ENCODE measurements around the gene ARHGEF10L. TPM values are rescaled to one million over a fixed set of nuclear protein-coding genes. Genes with fewer than 3 reads are reported as not detected.
"Not testable (repeated sequence)": the region's sequence is repeated elsewhere in the genome, so short reads cannot be mapped to it uniquely, and the experiment has no call there.

The ARHGEF10L gene
- 1.1 TPM for polyA plus RNA-seq (2012; ENCODE audit: low read depth, missing spikeins)

DNA sequence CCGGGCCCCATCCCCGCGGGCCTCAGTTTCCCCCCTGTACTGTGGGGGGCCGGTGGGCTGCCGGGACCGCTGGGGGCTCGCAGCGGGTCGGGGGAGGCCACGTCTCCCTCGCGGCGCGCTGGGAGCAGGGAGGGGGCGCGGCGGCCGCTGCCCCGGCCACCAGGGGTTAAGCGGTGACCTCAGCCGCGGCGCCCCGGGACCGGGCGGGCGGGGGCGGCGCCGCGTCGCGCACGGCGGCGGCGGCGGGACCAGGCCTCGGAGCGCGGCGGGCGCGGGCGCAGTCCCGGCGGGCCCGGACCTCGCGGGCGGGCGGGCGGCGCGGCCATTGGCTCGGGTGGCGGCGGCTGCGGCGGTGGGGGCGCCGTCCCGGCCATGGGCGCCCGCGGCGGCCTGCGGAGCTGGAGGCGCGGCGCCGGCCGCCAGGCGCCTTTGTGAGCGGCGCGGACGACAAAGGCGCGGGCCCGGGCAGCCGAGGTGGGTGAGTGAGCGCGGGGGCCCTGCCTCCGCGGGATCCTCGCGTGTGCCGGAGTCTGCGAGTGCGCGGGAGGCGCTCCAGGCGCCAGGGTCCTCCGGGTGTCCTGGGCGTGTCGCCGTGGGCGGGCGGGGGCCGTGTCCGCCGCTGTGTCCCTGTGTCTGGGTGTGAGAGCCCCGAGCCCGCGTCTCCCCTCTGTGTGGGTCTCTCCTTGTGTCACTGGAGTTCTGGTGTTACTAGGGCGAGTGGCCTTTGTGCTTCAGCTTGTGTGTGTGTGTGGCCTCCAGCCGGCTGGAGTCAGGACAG is at the start of gene ARHGEF10L:
TSS of gene ARHGEF10L (plus strand) at position 222 of the 778 bp plus-strand sequence. CDS start 40,898 bp downstream, outside the sequence.
- TF ChIP-seq SPI1 (IDR thresholded peaks at IDR 0.05; ENCODE audit: low read depth, low read length) (no peak), POLR2AphosphoS5 (IDR thresholded peaks at IDR 0.05; ENCODE audit: low read depth, low read length) (no peak), POLR2A (IDR thresholded peaks at IDR 0.05; ENCODE audit: low read depth, low read length) (no peak), POU2F2 (IDR thresholded peaks at IDR 0.05; ENCODE audit: low read depth, low read length) (no peak)
- FAIRE-seq (peak; percentile 56), DNase-seq (ENCODE audit: insufficient read length, low spot score) (no peak)

GRCh38 chr1:17489768-17490417 is 49.6 kb upstream of the ARHGEF10L start:
- DNase-seq (ENCODE audit: insufficient read length, low spot score); FAIRE-seq: not testable (repeated sequence)

- not testable (repeated sequence) for FAIRE-seq; DNase-seq (ENCODE audit: insufficient read length, low spot score)
Observed at GRCh38 chr1:17490667-17491066, 48.8 kb upstream of the ARHGEF10L start.

DNA sequence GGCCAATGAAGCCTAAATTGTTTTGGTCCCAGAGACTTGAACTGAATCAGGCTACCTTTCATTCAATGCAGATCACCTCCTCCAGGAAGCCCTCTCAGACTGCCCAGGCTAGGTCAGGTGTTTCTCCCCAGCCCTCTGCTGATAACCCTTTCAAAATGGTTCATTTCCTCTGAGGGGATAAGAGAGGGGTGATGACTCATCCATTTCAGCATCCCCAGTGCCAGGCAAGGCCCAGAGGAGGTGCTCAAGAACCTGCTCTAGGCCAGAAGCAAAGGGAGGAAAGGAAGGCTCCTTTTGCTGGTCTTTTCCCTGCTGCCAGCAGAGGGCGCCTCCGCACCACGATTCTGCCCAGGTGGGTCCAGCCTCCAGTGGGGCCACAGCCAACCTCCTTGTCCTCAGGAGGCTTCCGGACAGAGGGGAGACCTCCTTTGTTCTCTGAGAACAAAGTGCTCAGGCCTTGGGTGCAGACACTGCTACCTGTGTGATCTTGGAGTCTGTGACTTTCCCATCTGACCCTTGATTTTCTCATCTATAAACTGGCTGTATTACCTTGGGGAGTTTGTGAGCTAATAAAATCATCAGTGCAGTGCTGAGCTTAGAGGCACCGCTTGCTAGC is 45.3 kb upstream of the ARHGEF10L start:
- TF ChIP-seq POU2F2 (IDR thresholded peaks at IDR 0.05; ENCODE audit: low read depth, low read length) (no peak), SPI1 (IDR thresholded peaks at IDR 0.05; ENCODE audit: low read depth, low read length) (no peak), POLR2AphosphoS5 (IDR thresholded peaks at IDR 0.05; ENCODE audit: low read depth, low read length) (no peak), PAX5 (IDR thresholded peaks at IDR 0.05; ENCODE audit: insufficient read depth, low read length, severe bottlenecking) (no peak), POLR2A (IDR thresholded peaks at IDR 0.05; ENCODE audit: low read depth, low read length) (no peak), TAF1 (IDR thresholded peaks at IDR 0.05; ENCODE audit: low read depth, low read length) (no peak)
- FAIRE-seq (peak; percentile 55), DNase-seq (ENCODE audit: insufficient read length, low spot score) (peak; percentile 70)

DNA sequence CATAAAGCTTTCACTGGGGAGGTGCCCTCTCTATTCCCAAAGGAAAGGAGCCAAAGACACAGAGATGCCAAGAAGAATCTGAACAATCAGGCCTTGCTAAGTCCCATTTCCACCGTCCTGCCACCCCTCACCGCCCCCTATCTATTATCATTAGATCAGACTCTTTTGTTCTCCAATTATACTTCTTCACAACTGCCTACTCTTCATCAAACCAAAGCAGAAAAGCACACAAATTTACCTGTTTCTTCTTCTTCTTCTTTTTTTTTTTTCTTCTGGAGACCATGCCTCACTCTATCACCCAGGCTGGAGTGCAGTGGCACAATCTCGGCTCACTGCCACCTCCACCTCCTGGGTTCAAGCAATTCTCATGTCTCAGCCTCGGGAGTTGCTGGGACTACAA is 43.1 kb upstream of the ARHGEF10L start:
- FAIRE-seq (no peak), DNase-seq (ENCODE audit: insufficient read length, low spot score) (no peak)
- TF ChIP-seq POLR2AphosphoS5 (IDR thresholded peaks at IDR 0.05; ENCODE audit: low read depth, low read length) (no peak), SPI1 (IDR thresholded peaks at IDR 0.05; ENCODE audit: low read depth, low read length) (no peak), POLR2A (IDR thresholded peaks at IDR 0.05; ENCODE audit: low read depth, low read length) (no peak), TAF1 (IDR thresholded peaks at IDR 0.05; ENCODE audit: low read depth, low read length) (no peak), POU2F2 (IDR thresholded peaks at IDR 0.05; ENCODE audit: low read depth, low read length) (no peak), PAX5 (IDR thresholded peaks at IDR 0.05; ENCODE audit: insufficient read depth, low read length, severe bottlenecking) (no peak)

DNA sequence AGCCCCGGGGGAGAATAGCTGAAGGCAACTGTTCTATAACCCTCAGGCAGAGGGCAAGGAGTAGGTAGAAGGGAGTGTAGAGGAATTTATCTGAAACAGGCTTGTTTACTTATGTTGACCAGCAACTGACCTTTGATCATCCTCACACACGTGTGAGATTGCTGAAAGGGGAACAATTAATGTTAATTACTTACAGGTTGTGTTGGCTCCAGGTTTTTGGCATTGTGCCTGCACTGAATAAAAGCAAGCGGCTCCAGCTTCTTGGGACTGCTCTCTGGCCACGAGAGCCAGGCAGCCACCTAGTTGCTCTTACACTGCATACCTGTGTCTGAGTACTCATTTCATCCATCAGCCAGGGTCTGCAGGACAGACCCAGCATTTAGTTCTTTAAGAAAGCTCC is 41.3 kb upstream of the ARHGEF10L start:
- DNase-seq (ENCODE audit: insufficient read length, low spot score) (no peak), FAIRE-seq (no peak)
- TF ChIP-seq POLR2A (IDR thresholded peaks at IDR 0.05; ENCODE audit: low read depth, low read length) (no peak), POLR2AphosphoS5 (IDR thresholded peaks at IDR 0.05; ENCODE audit: low read depth, low read length) (no peak), PAX5 (IDR thresholded peaks at IDR 0.05; ENCODE audit: insufficient read depth, low read length, severe bottlenecking) (no peak), TAF1 (IDR thresholded peaks at IDR 0.05; ENCODE audit: low read depth, low read length) (no peak), SPI1 (IDR thresholded peaks at IDR 0.05; ENCODE audit: low read depth, low read length) (no peak), POU2F2 (IDR thresholded peaks at IDR 0.05; ENCODE audit: low read depth, low read length) (no peak)

DNA sequence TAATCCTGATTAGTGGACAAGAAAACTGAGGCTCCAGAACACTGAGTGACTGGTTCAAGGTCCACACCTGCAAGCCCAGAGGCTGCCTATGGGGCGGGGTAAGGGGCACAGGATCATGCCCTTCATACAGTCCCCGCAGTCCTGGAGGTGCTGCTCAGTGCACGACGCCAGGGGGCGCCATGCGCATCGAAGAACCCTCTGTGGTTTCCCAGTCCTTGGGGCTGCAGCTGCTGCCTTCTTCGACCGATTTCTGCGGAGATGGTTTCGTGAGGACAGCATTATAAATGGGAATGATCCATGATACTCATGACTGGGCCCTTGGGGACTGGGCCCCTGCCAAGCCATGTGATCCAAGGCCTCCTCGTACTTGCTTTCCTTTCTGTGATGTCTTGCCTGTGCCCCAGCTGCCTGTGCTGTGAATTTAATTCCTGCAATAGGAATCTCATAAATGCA is 37.1 kb upstream of the ARHGEF10L start:
- peak; percentile 60 for DNase-seq (ENCODE audit: insufficient read length, low spot score)
- TF ChIP-seq POLR2A (IDR thresholded peaks at IDR 0.05; ENCODE audit: low read depth, low read length) (no peak), PAX5 (IDR thresholded peaks at IDR 0.05; ENCODE audit: insufficient read depth, low read length, severe bottlenecking) (no peak), SPI1 (IDR thresholded peaks at IDR 0.05; ENCODE audit: low read depth, low read length) (no peak), POLR2AphosphoS5 (IDR thresholded peaks at IDR 0.05; ENCODE audit: low read depth, low read length) (no peak), TAF1 (IDR thresholded peaks at IDR 0.05; ENCODE audit: low read depth, low read length) (no peak), POU2F2 (IDR thresholded peaks at IDR 0.05; ENCODE audit: low read depth, low read length) (no peak)
- peak; percentile 84 for FAIRE-seq

DNA sequence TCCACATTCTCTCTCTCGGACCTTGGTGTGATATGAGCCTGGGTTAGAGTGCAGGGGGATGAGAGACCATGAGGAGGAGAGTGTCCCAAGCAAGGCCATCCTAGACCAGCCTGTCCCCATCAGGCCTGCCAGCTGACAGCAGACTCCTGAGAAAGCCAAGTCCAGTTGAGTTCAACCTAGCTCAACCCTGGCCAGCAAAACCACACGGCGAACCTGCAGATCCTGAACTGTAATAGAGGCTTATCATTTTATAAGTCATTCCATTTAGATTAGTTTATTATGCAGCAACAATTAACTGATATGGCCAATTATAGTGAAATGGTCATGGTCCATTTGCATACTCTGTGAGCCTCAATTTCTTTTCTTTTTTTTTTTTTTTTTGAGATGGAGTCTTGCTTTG is 36.4 kb upstream of the ARHGEF10L start:
- DNase-seq (ENCODE audit: insufficient read length, low spot score) (no peak), FAIRE-seq (no peak)
- TF ChIP-seq POU2F2 (IDR thresholded peaks at IDR 0.05; ENCODE audit: low read depth, low read length) (no peak), PAX5 (IDR thresholded peaks at IDR 0.05; ENCODE audit: insufficient read depth, low read length, severe bottlenecking) (no peak), TAF1 (IDR thresholded peaks at IDR 0.05; ENCODE audit: low read depth, low read length) (no peak), POLR2AphosphoS5 (IDR thresholded peaks at IDR 0.05; ENCODE audit: low read depth, low read length) (no peak), POLR2A (IDR thresholded peaks at IDR 0.05; ENCODE audit: low read depth, low read length) (no peak), SPI1 (IDR thresholded peaks at IDR 0.05; ENCODE audit: low read depth, low read length) (no peak)

DNA sequence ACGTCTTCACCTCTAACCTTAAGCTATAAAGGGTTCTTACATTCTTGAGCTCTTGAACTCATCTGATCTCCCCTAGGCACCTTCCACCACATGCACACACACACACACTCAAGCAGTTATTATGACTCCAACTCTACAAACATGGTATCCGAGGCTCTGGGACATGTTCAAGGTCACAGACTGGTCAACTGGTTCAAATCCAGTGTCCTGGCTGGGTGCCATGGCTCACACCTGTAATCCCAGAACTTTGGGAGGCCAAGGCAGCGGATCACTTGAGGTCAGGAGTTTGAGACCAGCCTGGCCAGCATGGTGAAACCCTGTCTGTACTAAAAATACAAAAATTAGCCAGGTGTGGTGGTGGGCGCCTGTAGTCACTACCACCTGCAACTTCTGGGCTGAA is 32.3 kb upstream of the ARHGEF10L start:
- FAIRE-seq; DNase-seq (ENCODE audit: insufficient read length, low spot score): not testable (repeated sequence)

DNA sequence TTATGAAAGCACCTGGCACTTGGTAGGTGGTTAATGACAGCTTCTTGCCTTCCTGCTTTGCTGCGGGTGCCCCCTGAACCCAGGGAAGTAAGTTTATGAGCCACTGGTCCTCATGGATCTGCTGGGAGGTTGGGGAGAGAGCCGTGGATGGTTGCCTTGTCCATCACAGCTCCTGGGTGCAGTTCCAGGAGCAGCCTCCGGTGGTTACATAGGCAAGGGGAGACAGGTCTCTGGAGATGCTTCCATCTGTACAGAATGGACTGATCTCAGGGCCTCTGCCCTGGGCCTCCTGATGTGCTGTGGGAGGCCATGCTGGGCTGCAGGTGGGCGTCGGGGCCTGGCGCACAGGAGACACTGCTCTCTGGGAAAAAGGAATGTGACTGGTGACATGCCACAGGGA is 31.6 kb upstream of the ARHGEF10L start:
- FAIRE-seq, result no peak
- TF ChIP-seq SPI1 (IDR thresholded peaks at IDR 0.05; ENCODE audit: low read depth, low read length), result no peak
- no peak for TF ChIP-seq TAF1 (IDR thresholded peaks at IDR 0.05; ENCODE audit: low read depth, low read length)
- TF ChIP-seq PAX5 (IDR thresholded peaks at IDR 0.05; ENCODE audit: insufficient read depth, low read length, severe bottlenecking), result no peak
- TF ChIP-seq POLR2A (IDR thresholded peaks at IDR 0.05; ENCODE audit: low read depth, low read length), result no peak
- no peak for TF ChIP-seq POU2F2 (IDR thresholded peaks at IDR 0.05; ENCODE audit: low read depth, low read length)
- no peak for DNase-seq (ENCODE audit: insufficient read length, low spot score)
